Measurements from ENCODE around the gene PANK3.

PANK3 gene

GRCh38 chr5:168608821-168609220, 29.7 kb upstream of the PANK3 start:
- no peak overlapping the region for H3K4me3 ChIP-seq (ENCODE audit: low read depth, low read length)
- TF ChIP-seq CTCF (IDR thresholded peaks at IDR 0.05; ENCODE audit: low read depth, low read length), result no peak
- no peak for TF ChIP-seq POLR2A (IDR thresholded peaks at IDR 0.05; ENCODE audit: extremely low read depth, insufficient read length)
- no peak for TF ChIP-seq MYC (IDR thresholded peaks at IDR 0.05; ENCODE audit: low read depth, low read length)
- TF ChIP-seq MAX (IDR thresholded peaks at IDR 0.05; ENCODE audit: low read depth, low read length), result no peak
- no peak for DNase-seq (ENCODE audit: low read depth)

- TF ChIP-seq MYC (IDR thresholded peaks at IDR 0.05; ENCODE audit: low read depth, low read length), result no peak
- TF ChIP-seq POLR2A (IDR thresholded peaks at IDR 0.05; ENCODE audit: extremely low read depth, insufficient read length), result no peak
- TF ChIP-seq MAX (IDR thresholded peaks at IDR 0.05; ENCODE audit: low read depth, low read length), result no peak
- TF ChIP-seq CTCF (IDR thresholded peaks at IDR 0.05; ENCODE audit: low read depth, low read length), result no peak
- no peak for DNase-seq (ENCODE audit: low read depth)
- no peak overlapping the region for H3K4me3 ChIP-seq (ENCODE audit: low read depth, low read length)
These were observed 29.2 kb upstream of the PANK3 start for GRCh38 chr5:168608386-168608785.

GRCh38 chr5:168607946-168608345, 28.8 kb upstream of the PANK3 start:
- TF ChIP-seq POLR2A (IDR thresholded peaks at IDR 0.05; ENCODE audit: extremely low read depth, insufficient read length), result no peak
- no peak for TF ChIP-seq MAX (IDR thresholded peaks at IDR 0.05; ENCODE audit: low read depth, low read length)
- TF ChIP-seq MYC (IDR thresholded peaks at IDR 0.05; ENCODE audit: low read depth, low read length), result no peak
- TF ChIP-seq CTCF (IDR thresholded peaks at IDR 0.05; ENCODE audit: low read depth, low read length), result no peak
- no peak for DNase-seq (ENCODE audit: low read depth)

GRCh38 chr5:168606562-168606961, 27.4 kb upstream of the PANK3 start:
- no peak for TF ChIP-seq MAX (IDR thresholded peaks at IDR 0.05; ENCODE audit: low read depth, low read length)
- TF ChIP-seq POLR2A (IDR thresholded peaks at IDR 0.05; ENCODE audit: extremely low read depth, insufficient read length), result no peak
- TF ChIP-seq MYC (IDR thresholded peaks at IDR 0.05; ENCODE audit: low read depth, low read length), result no peak
- TF ChIP-seq CTCF (IDR thresholded peaks at IDR 0.05; ENCODE audit: low read depth, low read length), result no peak
- no peak overlapping the region for H3K4me3 ChIP-seq (ENCODE audit: low read depth, low read length)
- DNase-seq (ENCODE audit: low read depth), result no peak

More at GRCh38 chr5:168607946-168608345, 28.8 kb upstream of the PANK3 start:
- no peak overlapping the region for H3K4me3 ChIP-seq (ENCODE audit: low read depth, low read length)

- DNase-seq (ENCODE audit: low read depth), result no peak
- TF ChIP-seq MYC (IDR thresholded peaks at IDR 0.05; ENCODE audit: low read depth, low read length), result no peak
These were observed 25.3 kb upstream of the PANK3 start for GRCh38 chr5:168604436-168604835.

GRCh38 chr5:168603746-168604145, 24.6 kb upstream of the PANK3 start:
- no peak overlapping the region for H3K4me3 ChIP-seq (ENCODE audit: low read depth, low read length)
- TF ChIP-seq POLR2A (IDR thresholded peaks at IDR 0.05; ENCODE audit: extremely low read depth, insufficient read length), result no peak
- TF ChIP-seq MYC (IDR thresholded peaks at IDR 0.05; ENCODE audit: low read depth, low read length), result no peak
- no peak for TF ChIP-seq CTCF (IDR thresholded peaks at IDR 0.05; ENCODE audit: low read depth, low read length)
- no peak for TF ChIP-seq MAX (IDR thresholded peaks at IDR 0.05; ENCODE audit: low read depth, low read length)
- DNase-seq (ENCODE audit: low read depth), result no peak

More at GRCh38 chr5:168604436-168604835, 25.3 kb upstream of the PANK3 start:
- no peak overlapping the region for H3K4me3 ChIP-seq (ENCODE audit: low read depth, low read length)

All from NB4 (cell line).